ENCODE results near the gene LDLRAD3.

DNA sequence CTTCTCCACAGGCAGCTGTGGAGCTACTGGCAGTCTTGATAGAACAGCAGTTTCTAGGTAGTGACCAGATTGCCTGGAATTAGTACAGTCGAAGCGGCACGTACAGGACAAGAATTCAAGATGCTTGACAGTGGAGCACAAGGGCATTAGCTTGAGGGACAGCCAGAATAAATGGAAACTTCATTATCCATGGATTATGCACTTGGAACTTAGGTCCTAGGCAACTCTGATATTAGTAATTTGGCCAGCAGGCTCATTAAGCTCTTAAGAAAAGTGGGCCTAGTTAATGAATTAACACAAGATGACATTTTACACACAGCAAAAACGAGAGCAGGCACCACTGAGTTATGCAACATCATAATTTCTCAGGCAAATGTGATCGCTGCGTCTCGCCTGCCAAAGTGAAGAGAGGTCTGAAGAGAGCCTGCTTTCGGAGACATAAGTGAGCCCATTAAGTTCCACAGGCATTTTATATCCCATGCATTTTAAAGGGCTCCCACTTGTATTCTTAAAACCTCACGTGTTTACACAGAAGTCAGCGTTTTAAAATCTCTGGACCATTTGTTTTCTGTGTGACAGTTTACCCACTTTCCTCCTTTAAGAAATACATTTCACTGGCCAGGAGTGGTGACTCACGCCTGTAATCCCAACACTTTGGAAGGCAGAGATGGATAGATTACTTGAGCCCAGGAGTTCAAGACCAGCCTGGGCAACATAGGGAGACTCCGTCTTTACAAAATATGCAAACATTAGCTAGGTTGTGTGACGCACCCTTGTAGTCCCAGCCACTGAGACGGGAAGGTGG lies 279.2 kb downstream of the LDLRAD3 start:
- no peak for TF ChIP-seq POLR2A (IDR thresholded peaks at IDR 0.05)
- TF ChIP-seq, protein P1, sequence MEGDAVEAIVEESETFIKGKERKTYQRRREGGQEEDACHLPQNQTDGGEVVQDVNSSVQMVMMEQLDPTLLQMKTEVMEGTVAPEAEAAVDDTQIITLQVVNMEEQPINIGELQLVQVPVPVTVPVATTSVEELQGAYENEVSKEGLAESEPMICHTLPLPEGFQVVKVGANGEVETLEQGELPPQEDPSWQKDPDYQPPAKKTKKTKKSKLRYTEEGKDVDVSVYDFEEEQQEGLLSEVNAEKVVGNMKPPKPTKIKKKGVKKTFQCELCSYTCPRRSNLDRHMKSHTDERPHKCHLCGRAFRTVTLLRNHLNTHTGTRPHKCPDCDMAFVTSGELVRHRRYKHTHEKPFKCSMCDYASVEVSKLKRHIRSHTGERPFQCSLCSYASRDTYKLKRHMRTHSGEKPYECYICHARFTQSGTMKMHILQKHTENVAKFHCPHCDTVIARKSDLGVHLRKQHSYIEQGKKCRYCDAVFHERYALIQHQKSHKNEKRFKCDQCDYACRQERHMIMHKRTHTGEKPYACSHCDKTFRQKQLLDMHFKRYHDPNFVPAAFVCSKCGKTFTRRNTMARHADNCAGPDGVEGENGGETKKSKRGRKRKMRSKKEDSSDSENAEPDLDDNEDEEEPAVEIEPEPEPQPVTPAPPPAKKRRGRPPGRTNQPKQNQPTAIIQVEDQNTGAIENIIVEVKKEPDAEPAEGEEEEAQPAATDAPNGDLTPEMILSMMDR (IDR thresholded peaks at IDR 0.05) = no peak
